Skeletal muscle satellite cell (primary cell): ENCODE results near the gene FMN1.

Experiments used
- H3K27me3 ChIP-seq: 2 replicates; pipeline ENCODE4 v1.7.0; 2013; ENCODE audit warnings: low read length; ENCODE audit not compliant: control insufficient read depth, insufficient read depth
- H3K36me3 ChIP-seq: 2 replicates; pipeline ENCODE4 v1.7.0; 2013; ENCODE audit warnings: mild to moderate bottlenecking, control low read depth, low read length; ENCODE audit not compliant: insufficient read depth
- H3K4me1 ChIP-seq: 2 replicates; pipeline ENCODE4 v1.7.0; 2013; ENCODE audit warnings: low read length; ENCODE audit not compliant: control insufficient read depth, insufficient read depth
- H3K4me2 ChIP-seq: 2 replicates; pipeline ENCODE4 v1.7.0; 2013; ENCODE audit warnings: mild to moderate bottlenecking, low read length
- H3K4me3 ChIP-seq: 2 replicates; pipeline ENCODE4 v1.7.0; 2013; ENCODE audit warnings: low read length
- H3K9ac ChIP-seq: 2 replicates; pipeline ENCODE4 v1.7.0; 2013; ENCODE audit warnings: mild to moderate bottlenecking, low read depth, low read length, moderate library complexity
- H3K9me3 ChIP-seq: replicated peaks from 2 replicates; pipeline ENCODE4 v1.7.0; 2013; ENCODE audit warnings: mild to moderate bottlenecking, control low read depth, low read length

Gene FMN1

GRCh38 chr15:32998979-32999672 is 195.4 kb downstream of the FMN1 start:
- H3K36me3 ChIP-seq, result no peaks in the 10 kb centered on the region
- no peak overlapping the region for H3K9ac ChIP-seq
- no peak overlapping the region for H3K4me3 ChIP-seq
- H3K9me3 ChIP-seq, result no peaks in the 10 kb centered on the region
- peaks cover 15% of the 10 kb centered on the region for H3K4me1 ChIP-seq
- H3K4me2 ChIP-seq, result no peak overlapping the region
- no peaks in the 10 kb centered on the region for H3K27me3 ChIP-seq

- Histone ChIP-seq H3K36me3 (no peaks in the 10 kb centered on the region), H3K9ac (no peak overlapping the region), H3K4me3 (no peak overlapping the region), H3K27me3 (no peaks in the 10 kb centered on the region), H3K4me1 (peaks cover 15% of the 10 kb centered on the region), H3K4me2 (no peak overlapping the region), H3K9me3 (no peaks in the 10 kb centered on the region)
Measured at GRCh38 chr15:32998182-32998581, 196.3 kb downstream of the FMN1 start.

- Histone ChIP-seq H3K9me3 (no peaks in the 10 kb centered on the region), H3K4me1 (peaks cover 7% of the 10 kb centered on the region), H3K27me3 (no peaks in the 10 kb centered on the region), H3K4me2 (no peak overlapping the region), H3K4me3 (no peak overlapping the region), H3K36me3 (no peaks in the 10 kb centered on the region), H3K9ac (peak overlapping the region; percentile 42)
Measured at GRCh38 chr15:32994810-32995424, 199.6 kb downstream of the FMN1 start.

- no peaks in the 10 kb centered on the region for H3K36me3 ChIP-seq
- peaks cover 7% of the 10 kb centered on the region for H3K4me1 ChIP-seq
- no peaks in the 10 kb centered on the region for H3K27me3 ChIP-seq
- no peak overlapping the region for H3K4me2 ChIP-seq
- no peaks in the 10 kb centered on the region for H3K9me3 ChIP-seq
- no peak overlapping the region for H3K9ac ChIP-seq
- no peak overlapping the region for H3K4me3 ChIP-seq
Measured at GRCh38 chr15:32993285-32993684, 201.2 kb downstream of the FMN1 start.

GRCh38 chr15:32991619-32992111 is 202.8 kb downstream of the FMN1 start:
- no peaks in the 10 kb centered on the region for H3K9me3 ChIP-seq
- H3K27me3 ChIP-seq, result no peaks in the 10 kb centered on the region
- H3K4me2 ChIP-seq, result no peak overlapping the region
- peaks cover 7% of the 10 kb centered on the region for H3K4me1 ChIP-seq
- H3K9ac ChIP-seq, result no peak overlapping the region
- no peaks in the 10 kb centered on the region for H3K36me3 ChIP-seq
- H3K4me3 ChIP-seq, result no peak overlapping the region

GRCh38 chr15:32990071-32990470 is 204.4 kb downstream of the FMN1 start:
- H3K4me2 ChIP-seq, result no peak overlapping the region
- no peaks in the 10 kb centered on the region for H3K27me3 ChIP-seq
- no peak overlapping the region for H3K4me3 ChIP-seq
- peaks cover 7% of the 10 kb centered on the region for H3K4me1 ChIP-seq
- no peaks in the 10 kb centered on the region for H3K36me3 ChIP-seq
- no peak overlapping the region for H3K9ac ChIP-seq
- H3K9me3 ChIP-seq, result no peaks in the 10 kb centered on the region

- Histone ChIP-seq H3K36me3 (no peaks in the 10 kb centered on the region), H3K4me3 (no peak overlapping the region), H3K9ac (no peak overlapping the region), H3K4me1 (peaks cover 2% of the 10 kb centered on the region), H3K4me2 (no peak overlapping the region), H3K27me3 (no peaks in the 10 kb centered on the region), H3K9me3 (no peaks in the 10 kb centered on the region)
Measured at GRCh38 chr15:32987067-32987466, 207.4 kb downstream of the FMN1 start.

- Histone ChIP-seq H3K4me3 (no peak overlapping the region), H3K27me3 (no peaks in the 10 kb centered on the region), H3K4me2 (no peak overlapping the region), H3K36me3 (no peaks in the 10 kb centered on the region), H3K9me3 (no peaks in the 10 kb centered on the region), H3K9ac (no peak overlapping the region), H3K4me1 (peaks cover 9% of the 10 kb centered on the region)
Measured at GRCh38 chr15:32986147-32986546, 208.4 kb downstream of the FMN1 start.

- Histone ChIP-seq H3K4me3 (no peak overlapping the region), H3K36me3 (no peaks in the 10 kb centered on the region), H3K9me3 (no peaks in the 10 kb centered on the region), H3K9ac (no peak overlapping the region), H3K27me3 (no peaks in the 10 kb centered on the region), H3K4me2 (no peak overlapping the region), H3K4me1 (peaks cover 20% of the 10 kb centered on the region)
Measured at GRCh38 chr15:32983679-32984078, 210.8 kb downstream of the FMN1 start.

GRCh38 chr15:32982001-32982400 is 212.5 kb downstream of the FMN1 start:
- no peak overlapping the region for H3K9ac ChIP-seq
- H3K36me3 ChIP-seq, result no peaks in the 10 kb centered on the region
- H3K4me3 ChIP-seq, result no peak overlapping the region
- H3K4me2 ChIP-seq, result no peak overlapping the region
- H3K27me3 ChIP-seq, result no peaks in the 10 kb centered on the region
- H3K9me3 ChIP-seq, result no peaks in the 10 kb centered on the region
- H3K4me1 ChIP-seq, result peaks cover 20% of the 10 kb centered on the region

- H3K36me3 ChIP-seq, result no peaks in the 10 kb centered on the region
- H3K27me3 ChIP-seq, result no peaks in the 10 kb centered on the region
- no peak overlapping the region for H3K9ac ChIP-seq
- H3K4me1 ChIP-seq, result peaks cover 20% of the 10 kb centered on the region
- no peaks in the 10 kb centered on the region for H3K9me3 ChIP-seq
- H3K4me3 ChIP-seq, result no peak overlapping the region
- H3K4me2 ChIP-seq, result no peak overlapping the region
Measured at GRCh38 chr15:32981536-32981935, 213.0 kb downstream of the FMN1 start.

GRCh38 chr15:32979710-32980109 is 214.8 kb downstream of the FMN1 start:
- no peaks in the 10 kb centered on the region for H3K36me3 ChIP-seq

More at GRCh38 chr15:32979710-32980109, 214.8 kb downstream of the FMN1 start:
- Histone ChIP-seq H3K9me3 (no peaks in the 10 kb centered on the region), H3K4me3 (no peak overlapping the region), H3K4me1 (peaks cover 20% of the 10 kb centered on the region), H3K27me3 (no peaks in the 10 kb centered on the region), H3K9ac (peak overlapping the region; percentile 55), H3K4me2 (peak overlapping the region; percentile 5)
